Gastroesophageal sphincter (tissue), 3 donors: Measurements from ENCODE around the gene UBE2F.

ENCODE experiments used
- POLR2AphosphoS5 ChIP-seq: sonication (generic); formaldehyde crosslinking; IDR thresholded peaks from one replicate; pipeline ENCODE4 v1.6.1; 2017; ENCODE audit warnings: antibody characterized with exemption
- TF ChIP-seq, protein P1 (sequence below), 4 experiments: fragments of 200-600 bp in 2 of 4; fragments of 450-650 bp in 2 of 4; sonication (generic) in 1 of 4; IDR thresholded peaks; one replicate each; pipeline ENCODE4 v1.5.1; 2017 to 2019; ENCODE audit warnings: antibody characterized with exemption in 4 of 4, mild to moderate bottlenecking in 2 of 4, moderate library complexity in 2 of 4

DNA sequence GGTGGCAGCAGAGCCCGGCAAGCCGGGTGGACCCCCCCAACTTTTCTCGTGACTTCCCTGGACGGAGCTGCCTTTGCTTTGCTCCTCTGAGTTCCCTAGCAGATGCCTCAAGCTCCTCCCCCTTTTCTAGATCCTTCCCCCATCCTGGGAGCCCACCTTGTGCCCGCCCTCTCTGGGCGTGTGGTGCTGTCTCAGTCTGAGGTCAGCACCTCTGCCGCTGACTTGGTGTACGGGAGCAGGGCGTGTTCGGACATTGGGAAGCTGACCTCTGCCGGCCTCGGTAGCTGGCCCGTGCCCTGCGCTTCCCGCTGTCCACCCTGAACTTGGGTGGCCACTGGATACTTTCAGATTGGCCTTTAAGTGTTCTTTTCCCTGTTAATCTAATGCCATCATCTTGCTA is 113.7 kb downstream of the UBE2F start:
- TF ChIP-seq POLR2AphosphoS5 = no peak
- TF ChIP-seq, protein P1, sequence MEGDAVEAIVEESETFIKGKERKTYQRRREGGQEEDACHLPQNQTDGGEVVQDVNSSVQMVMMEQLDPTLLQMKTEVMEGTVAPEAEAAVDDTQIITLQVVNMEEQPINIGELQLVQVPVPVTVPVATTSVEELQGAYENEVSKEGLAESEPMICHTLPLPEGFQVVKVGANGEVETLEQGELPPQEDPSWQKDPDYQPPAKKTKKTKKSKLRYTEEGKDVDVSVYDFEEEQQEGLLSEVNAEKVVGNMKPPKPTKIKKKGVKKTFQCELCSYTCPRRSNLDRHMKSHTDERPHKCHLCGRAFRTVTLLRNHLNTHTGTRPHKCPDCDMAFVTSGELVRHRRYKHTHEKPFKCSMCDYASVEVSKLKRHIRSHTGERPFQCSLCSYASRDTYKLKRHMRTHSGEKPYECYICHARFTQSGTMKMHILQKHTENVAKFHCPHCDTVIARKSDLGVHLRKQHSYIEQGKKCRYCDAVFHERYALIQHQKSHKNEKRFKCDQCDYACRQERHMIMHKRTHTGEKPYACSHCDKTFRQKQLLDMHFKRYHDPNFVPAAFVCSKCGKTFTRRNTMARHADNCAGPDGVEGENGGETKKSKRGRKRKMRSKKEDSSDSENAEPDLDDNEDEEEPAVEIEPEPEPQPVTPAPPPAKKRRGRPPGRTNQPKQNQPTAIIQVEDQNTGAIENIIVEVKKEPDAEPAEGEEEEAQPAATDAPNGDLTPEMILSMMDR (IDR thresholded peaks at IDR 0.05) = no peak
